GM21360 (cell line): ENCODE results near the gene TTLL9.
A peak's percentile ranks its signal among the peaks of the same experiment; 100 is the strongest.

Experiments used
- ATAC-seq: cut with Tn5 transposase; IDR thresholded peaks from one replicate; pipeline ENCODE4 v1.9.1; 2021; ENCODE audit warnings: mild to moderate bottlenecking, moderate library complexity; ENCODE audit not compliant: unreplicated experiment

Gene TTLL9

GRCh38 chr20:31936420-31936819, 66.0 kb downstream of the TTLL9 start:
- no peak for ATAC-seq

- ATAC-seq = no peak
Observed at GRCh38 chr20:31937820-31938219, 67.4 kb downstream of the TTLL9 start.

GRCh38 chr20:31939661-31940060, 69.2 kb downstream of the TTLL9 start:
- ATAC-seq = no peak

- ATAC-seq = no peak
Observed at GRCh38 chr20:31943052-31943471, 72.6 kb downstream of the TTLL9 start.

GRCh38 chr20:31945319-31945718, 74.9 kb downstream of the TTLL9 start:
- ATAC-seq = no peak

- no peak for ATAC-seq
Observed at GRCh38 chr20:31945785-31946184, 75.4 kb downstream of the TTLL9 start.

GRCh38 chr20:31948008-31948407, 77.6 kb downstream of the TTLL9 start:
- ATAC-seq = no peak

GRCh38 chr20:31949877-31950646, 79.6 kb downstream of the TTLL9 start:
- ATAC-seq = no peak

- ATAC-seq = no peak
Observed at GRCh38 chr20:31951203-31951529, 80.7 kb downstream of the TTLL9 start.

- peak; percentile 91 for ATAC-seq
Observed at GRCh38 chr20:31951530-31952453, 81.4 kb downstream of the TTLL9 start, which contains the start of gene PDRG1. PDRG1 (minus strand) TSS chr20:31952046; CDS start chr20:31951961, 85 bp downstream.

- no peak for ATAC-seq
Observed at GRCh38 chr20:31953556-31954148, 83.2 kb downstream of the TTLL9 start.

- ATAC-seq = no peak
Observed at GRCh38 chr20:31954500-31954899, 84.1 kb downstream of the TTLL9 start.

- no peak for ATAC-seq
Observed at GRCh38 chr20:31956556-31957526, 86.4 kb downstream of the TTLL9 start.

- no peak for ATAC-seq
Observed at GRCh38 chr20:31962761-31963160, 92.3 kb downstream of the TTLL9 start.

GRCh38 chr20:31963889-31964288, 93.5 kb downstream of the TTLL9 start:
- ATAC-seq = no peak

GRCh38 chr20:31966991-31967655, 96.7 kb downstream of the TTLL9 start:
- ATAC-seq = no peak

GRCh38 chr20:31967830-31968249, 97.4 kb downstream of the TTLL9 start, which contains the start of gene XKR7:
XKR7 (plus strand) TSS chr20:31968151; CDS start chr20:31968176, 25 bp downstream.
- no peak for ATAC-seq

GRCh38 chr20:31968291-31969126, 98.1 kb downstream of the TTLL9 start:
- ATAC-seq = no peak

GRCh38 chr20:31969991-31970390, 99.6 kb downstream of the TTLL9 start:
- no peak for ATAC-seq
